ENCODE results near the gene C4orf50.
A peak's percentile ranks its signal among the peaks of the same experiment; 100 is the strongest.

The C4orf50 gene

DNA sequence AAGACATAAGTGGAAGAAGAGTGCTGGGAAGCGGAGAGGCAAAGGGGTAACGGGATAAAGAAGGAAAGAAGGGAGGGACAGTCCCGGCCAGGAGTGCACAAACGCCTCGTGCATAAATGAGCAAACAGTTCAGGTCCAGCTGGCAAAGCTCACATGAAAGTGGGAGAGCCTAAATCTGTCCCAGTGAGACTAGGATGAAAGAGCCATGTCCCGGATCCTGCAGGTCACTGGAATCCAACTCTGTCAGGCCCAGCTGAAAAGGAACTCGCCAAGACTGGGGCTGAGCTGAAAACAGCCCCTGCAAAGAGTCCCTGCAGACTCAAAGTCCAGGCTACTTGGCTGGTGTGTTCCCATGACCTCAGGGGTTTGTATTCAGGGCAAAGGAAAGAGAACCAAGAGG is 87.4 kb downstream of the C4orf50 start:
- in situ Hi-C loops (cut with HindIII; ENCODE audit: low pct_unique_long_range_greater_than_20kb, low sequenced_read_pairs) = no loop called here
- no peak for DNase-seq (ENCODE audit: low read depth in 1 of 2, low spot score in 1 of 2)
- TF ChIP-seq JUND (IDR thresholded peaks at IDR 0.05; ENCODE audit: low read depth) = no peak

DNA sequence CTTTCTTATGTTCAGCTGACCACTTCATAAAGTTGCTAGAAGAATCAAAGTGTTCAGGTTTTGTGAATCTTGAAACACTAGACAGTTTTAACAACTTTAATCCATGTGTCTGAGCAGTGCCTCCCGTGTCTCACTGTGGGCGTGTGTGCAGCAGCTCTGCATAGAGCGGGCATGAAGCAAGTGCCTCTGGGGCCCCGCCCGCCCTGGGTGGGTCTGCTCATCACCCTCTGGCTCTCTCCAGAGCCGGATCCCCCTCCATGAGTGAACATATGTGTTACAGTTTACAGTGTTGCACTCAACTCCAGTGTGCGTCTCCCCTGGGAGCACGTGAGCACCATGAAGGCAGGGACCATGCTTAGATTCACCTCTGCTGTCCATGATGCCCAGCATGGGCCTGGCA is 87.8 kb downstream of the C4orf50 start:
- DNase-seq (ENCODE audit: low read depth in 1 of 2, low spot score in 1 of 2) = no peak
- in situ Hi-C loops (cut with HindIII; ENCODE audit: low pct_unique_long_range_greater_than_20kb, low sequenced_read_pairs) = no loop called here
- no peak for TF ChIP-seq JUND (IDR thresholded peaks at IDR 0.05; ENCODE audit: low read depth)

DNA sequence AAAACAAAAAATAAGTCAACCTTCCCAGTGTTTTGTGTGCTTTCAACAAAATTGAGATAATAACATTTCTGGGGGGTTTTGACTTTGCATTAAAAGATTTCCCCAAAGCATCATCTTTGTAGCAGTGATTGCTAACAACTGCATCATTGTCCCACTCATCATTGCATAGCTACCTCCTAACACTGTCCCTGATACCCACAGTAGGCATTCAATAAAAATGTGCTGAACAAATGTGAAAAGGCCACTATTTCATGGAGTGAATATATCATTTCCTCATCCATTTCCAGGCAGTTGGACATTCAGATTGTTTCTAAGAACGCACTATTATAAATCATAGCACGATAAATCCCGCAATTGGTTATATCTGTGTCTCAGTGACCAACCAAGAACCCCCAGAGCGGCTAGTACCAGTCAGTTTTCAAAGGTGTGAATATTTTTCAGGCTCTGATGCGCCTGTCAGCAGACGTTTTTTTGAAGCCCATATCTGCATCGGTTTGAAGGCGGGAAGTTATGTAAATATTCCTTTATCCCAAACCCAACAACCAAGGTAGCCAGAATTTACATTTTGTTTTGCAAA is 89.3 kb downstream of the C4orf50 start:
- no peak for TF ChIP-seq JUND (IDR thresholded peaks at IDR 0.05; ENCODE audit: low read depth)
- no peak for DNase-seq (ENCODE audit: low read depth in 1 of 2, low spot score in 1 of 2)

DNA sequence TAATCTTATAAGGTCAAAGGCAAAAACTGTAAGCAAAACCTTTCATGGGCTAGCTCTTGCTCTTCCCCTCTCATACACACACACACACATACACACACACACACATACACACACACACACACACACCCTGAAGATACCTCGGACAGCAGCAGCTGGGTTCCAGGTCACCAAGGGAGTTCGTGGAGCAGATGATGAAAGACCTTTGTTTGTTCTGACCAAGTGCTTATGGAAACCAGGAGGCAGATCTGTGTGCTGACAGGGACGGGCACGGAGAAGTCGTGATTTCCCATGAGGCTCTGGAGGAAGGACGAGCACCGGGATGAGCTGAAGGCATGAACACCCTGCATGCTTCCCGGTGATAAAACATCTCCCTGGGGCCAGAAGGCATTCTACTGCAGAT is 90.0 kb downstream of the C4orf50 start:
- no peak for TF ChIP-seq JUND (IDR thresholded peaks at IDR 0.05; ENCODE audit: low read depth)
- DNase-seq (ENCODE audit: low read depth in 1 of 2, low spot score in 1 of 2) = peak in 1 of 2 experiments; percentile 26
- in situ Hi-C loops (cut with HindIII; ENCODE audit: low pct_unique_long_range_greater_than_20kb, low sequenced_read_pairs) = no loop called here

More for the DNA sequence above, 89.3 kb downstream of the C4orf50 start:
- in situ Hi-C loops (cut with HindIII; ENCODE audit: low pct_unique_long_range_greater_than_20kb, low sequenced_read_pairs) = no loop called here

DNA sequence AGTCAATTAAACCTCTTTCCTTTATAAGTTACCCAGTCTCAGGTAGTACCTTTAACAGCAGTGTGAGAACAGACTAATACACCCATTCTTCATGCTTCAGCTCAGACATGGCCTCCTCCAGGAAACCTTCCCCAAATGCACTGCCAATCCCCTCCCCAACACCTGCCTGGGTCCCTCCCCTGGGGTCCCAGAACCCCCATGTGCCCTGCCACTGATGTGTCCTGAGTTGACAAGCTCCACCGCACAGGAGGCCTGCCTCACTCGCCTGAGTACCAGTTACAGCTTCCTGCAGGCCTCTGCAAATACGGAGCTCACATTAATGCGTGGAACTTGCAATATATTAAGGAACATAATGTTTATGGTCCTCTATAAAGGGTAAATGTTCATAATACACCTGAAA is 90.5 kb downstream of the C4orf50 start:
- in situ Hi-C loops (cut with HindIII; ENCODE audit: low pct_unique_long_range_greater_than_20kb, low sequenced_read_pairs) = no loop called here
- no peak for DNase-seq (ENCODE audit: low read depth in 1 of 2, low spot score in 1 of 2)
- TF ChIP-seq JUND (IDR thresholded peaks at IDR 0.05; ENCODE audit: low read depth) = no peak

DNA sequence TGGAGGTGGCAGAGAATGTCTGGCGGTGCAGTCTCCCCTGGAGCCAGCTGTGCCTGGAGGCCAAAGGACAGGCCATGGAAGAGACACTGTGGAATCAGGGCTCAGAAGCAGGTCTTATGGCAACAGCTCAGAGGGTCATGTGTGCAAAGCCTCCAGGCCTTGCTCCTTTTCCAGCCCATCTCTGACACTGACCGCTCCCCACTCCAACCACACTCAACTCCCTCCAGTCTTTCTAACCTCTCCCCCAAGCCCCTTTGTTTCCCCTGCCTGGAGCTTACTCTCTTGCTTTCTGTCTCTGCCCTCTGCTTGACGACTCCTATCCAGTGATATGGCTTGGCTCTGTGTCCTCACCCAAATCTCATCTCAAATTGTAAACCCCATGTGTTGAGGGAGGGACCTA is 91.1 kb downstream of the C4orf50 start:
- DNase-seq (ENCODE audit: low read depth in 1 of 2, low spot score in 1 of 2) = no peak
- in situ Hi-C loops (cut with HindIII; ENCODE audit: low pct_unique_long_range_greater_than_20kb, low sequenced_read_pairs) = no loop called here
- TF ChIP-seq JUND (IDR thresholded peaks at IDR 0.05; ENCODE audit: low read depth) = no peak

DNA sequence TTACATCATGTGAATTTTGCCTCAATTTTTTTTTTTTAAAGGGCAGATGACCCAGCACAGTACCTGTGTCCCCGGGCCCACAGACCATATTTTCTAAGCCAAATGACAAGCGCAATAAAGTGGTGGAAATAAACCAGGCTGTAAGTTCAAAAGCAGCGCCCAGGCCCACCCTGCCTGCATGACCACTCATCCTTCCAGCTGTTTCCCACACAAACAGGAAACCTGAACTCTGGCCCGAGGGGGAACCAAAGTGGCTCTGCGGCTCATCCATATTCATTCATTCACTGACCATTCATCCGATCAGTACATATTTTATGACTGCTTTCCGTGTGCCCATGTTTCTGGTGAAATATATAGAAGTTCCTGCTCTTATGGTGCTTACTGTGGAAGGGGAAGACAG is 91.6 kb downstream of the C4orf50 start:
- in situ Hi-C loops (cut with HindIII; ENCODE audit: low pct_unique_long_range_greater_than_20kb, low sequenced_read_pairs) = no loop called here
- no peak for DNase-seq (ENCODE audit: low read depth in 1 of 2, low spot score in 1 of 2)
- no peak for TF ChIP-seq JUND (IDR thresholded peaks at IDR 0.05; ENCODE audit: low read depth)

DNA sequence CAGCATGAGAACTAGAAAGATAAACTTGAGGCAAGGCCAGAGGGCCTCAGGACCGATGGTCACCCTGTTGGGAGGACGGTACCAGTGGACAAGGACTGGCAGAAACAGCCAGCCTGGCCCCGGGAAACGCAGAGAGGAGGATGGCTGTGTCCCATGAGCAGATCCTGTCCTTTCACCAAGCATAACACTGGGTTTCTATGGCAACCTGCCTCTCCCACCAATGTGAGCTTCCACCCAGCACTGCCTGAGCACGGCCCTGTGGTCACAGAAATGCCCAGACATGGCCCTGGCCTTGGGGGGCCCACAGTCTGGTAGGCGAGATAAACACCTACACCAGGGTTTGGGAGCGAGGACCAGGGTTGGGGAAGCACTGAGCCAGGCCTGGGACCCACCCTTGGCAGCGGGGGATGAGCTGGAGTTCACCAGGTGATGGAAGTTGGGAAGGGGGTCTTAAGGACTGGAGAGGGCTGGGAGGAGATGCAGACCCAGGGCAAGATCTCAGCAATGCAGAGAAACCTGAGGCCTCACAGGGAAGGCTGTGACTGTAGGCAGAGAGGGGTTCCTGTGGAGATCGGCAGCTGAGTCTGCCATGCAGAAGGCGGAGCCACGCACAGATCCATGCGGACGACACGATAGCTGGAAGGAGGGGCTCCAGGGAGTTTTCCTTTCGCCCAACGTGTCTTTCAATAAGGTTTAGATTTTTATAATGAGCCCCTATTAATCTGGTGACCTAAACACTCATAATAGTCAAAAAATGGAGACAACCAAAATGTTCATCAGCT is 92.6 kb downstream of the C4orf50 start:
- in situ Hi-C loops (cut with HindIII; ENCODE audit: low pct_unique_long_range_greater_than_20kb, low sequenced_read_pairs) = no loop called here
- no peak for TF ChIP-seq JUND (IDR thresholded peaks at IDR 0.05; ENCODE audit: low read depth)
- no peak for DNase-seq (ENCODE audit: low read depth in 1 of 2, low spot score in 1 of 2)

DNA sequence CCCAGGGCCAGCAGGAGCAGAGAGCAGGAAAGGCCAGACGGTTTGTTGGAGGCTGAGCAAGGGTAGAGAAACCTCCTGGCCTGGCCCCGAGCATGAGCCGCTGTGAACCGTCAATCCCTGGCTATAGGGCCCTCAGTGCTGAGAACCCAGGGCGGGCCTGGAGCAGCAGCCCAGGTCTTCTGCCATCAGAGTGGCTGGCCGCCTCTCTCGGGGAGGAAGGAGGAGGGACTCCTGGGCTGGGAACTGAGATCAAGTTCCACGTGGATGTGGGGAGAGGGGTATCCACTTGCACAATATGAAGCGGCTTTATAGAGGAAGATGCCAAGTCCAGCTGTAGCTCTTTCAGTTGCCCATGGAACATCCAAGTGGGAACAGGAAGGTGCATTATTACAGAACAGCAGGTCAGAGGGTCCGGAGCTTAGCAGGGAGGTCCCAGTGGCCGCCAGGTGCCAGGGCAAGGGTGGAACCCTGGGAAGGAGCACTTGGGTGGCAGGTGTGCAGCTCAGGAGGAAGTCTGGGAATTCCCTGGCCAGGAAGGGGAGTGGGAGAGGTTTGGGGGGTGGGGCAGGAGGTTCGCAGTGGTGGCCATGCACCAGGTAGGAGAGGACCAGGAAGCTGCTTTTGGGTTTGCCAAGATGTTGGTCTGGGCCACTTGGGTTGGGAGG is 93.6 kb downstream of the C4orf50 start:
- in situ Hi-C loops (cut with HindIII; ENCODE audit: low pct_unique_long_range_greater_than_20kb, low sequenced_read_pairs) = no loop called here
- no peak for DNase-seq (ENCODE audit: low read depth in 1 of 2, low spot score in 1 of 2)
- no peak for TF ChIP-seq JUND (IDR thresholded peaks at IDR 0.05; ENCODE audit: low read depth)

DNA sequence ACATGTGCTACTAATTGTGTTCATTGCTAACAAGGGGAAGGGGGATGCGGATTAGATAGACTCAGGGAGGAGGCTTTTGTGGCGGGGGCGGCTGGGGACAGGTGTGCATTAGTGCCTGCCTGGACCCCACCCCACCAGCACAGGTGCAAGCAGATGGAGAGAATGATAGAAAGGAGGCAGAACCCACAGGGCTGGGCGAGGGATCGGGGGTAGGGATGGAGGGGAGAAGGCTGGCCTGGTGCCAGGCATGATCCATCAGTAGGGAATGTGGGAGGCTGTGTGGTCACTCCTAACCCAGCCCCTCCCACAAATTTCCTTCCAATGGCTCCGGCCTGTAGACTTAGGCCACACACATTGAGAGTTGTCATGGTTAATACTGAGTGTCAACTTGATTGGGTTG is 94.9 kb downstream of the C4orf50 start:
- in situ Hi-C loops (cut with HindIII; ENCODE audit: low pct_unique_long_range_greater_than_20kb, low sequenced_read_pairs) = no loop called here
- DNase-seq (ENCODE audit: low read depth in 1 of 2, low spot score in 1 of 2) = no peak
- TF ChIP-seq JUND (IDR thresholded peaks at IDR 0.05; ENCODE audit: low read depth) = no peak

DNA sequence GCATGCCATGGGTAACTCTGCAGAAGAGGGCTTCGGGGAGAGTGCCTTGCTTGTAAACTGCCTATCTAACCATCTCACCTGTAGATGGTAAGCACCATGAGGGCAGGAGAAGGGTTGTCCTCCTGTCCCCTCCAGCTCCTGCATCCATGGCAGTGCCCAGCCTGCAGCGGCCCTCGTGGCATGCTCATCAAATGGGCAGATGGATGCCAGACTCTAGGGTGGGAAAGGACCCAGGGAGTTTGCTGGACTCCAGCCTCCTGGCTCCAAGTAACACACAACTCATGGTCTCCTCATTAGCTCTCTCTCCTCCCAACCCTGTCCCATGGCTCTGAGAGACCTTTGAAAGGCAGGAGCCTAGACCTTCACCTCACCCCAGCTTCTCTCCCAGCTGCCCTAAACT is 95.7 kb downstream of the C4orf50 start:
- DNase-seq (ENCODE audit: low read depth in 1 of 2, low spot score in 1 of 2) = no peak
- in situ Hi-C loops (cut with HindIII; ENCODE audit: low pct_unique_long_range_greater_than_20kb, low sequenced_read_pairs) = no loop called here
- no peak for TF ChIP-seq JUND (IDR thresholded peaks at IDR 0.05; ENCODE audit: low read depth)

DNA sequence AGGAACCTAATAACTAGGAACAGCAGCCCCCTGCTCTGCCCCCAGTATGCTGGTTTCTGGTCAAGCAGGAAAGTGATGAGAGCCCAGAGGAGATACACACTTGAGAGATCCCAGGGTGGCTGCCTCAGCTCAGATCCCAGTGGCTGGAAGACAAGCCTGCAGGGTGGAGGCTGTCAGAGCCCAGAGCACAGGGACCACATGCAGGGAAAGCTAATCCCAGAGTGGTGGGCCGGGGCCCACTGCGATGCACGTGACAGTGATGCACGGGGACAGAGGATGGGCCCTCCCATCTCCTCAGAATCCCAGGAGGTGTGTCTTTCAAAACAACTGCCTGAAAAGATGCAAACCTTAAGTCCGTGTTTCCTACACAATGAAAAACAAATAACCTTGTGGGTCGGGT is 96.2 kb downstream of the C4orf50 start:
- in situ Hi-C loops (cut with HindIII; ENCODE audit: low pct_unique_long_range_greater_than_20kb, low sequenced_read_pairs) = no loop called here
- TF ChIP-seq JUND (IDR thresholded peaks at IDR 0.05; ENCODE audit: low read depth) = no peak
- DNase-seq (ENCODE audit: low read depth in 1 of 2, low spot score in 1 of 2) = no peak
